ENCODE results near the gene GABRB1. TPM values are rescaled to one million over a fixed set of nuclear protein-coding genes. Genes with fewer than 3 reads are reported as not detected.

The GABRB1 gene
- total and polyA plus RNA-seq, 2 of the 8 experiments (the other 6 are each of a cell fraction or from before 2014, with no cell fraction given), result 0.22 to 0.38 TPM

- TF ChIP-seq, protein P1, sequence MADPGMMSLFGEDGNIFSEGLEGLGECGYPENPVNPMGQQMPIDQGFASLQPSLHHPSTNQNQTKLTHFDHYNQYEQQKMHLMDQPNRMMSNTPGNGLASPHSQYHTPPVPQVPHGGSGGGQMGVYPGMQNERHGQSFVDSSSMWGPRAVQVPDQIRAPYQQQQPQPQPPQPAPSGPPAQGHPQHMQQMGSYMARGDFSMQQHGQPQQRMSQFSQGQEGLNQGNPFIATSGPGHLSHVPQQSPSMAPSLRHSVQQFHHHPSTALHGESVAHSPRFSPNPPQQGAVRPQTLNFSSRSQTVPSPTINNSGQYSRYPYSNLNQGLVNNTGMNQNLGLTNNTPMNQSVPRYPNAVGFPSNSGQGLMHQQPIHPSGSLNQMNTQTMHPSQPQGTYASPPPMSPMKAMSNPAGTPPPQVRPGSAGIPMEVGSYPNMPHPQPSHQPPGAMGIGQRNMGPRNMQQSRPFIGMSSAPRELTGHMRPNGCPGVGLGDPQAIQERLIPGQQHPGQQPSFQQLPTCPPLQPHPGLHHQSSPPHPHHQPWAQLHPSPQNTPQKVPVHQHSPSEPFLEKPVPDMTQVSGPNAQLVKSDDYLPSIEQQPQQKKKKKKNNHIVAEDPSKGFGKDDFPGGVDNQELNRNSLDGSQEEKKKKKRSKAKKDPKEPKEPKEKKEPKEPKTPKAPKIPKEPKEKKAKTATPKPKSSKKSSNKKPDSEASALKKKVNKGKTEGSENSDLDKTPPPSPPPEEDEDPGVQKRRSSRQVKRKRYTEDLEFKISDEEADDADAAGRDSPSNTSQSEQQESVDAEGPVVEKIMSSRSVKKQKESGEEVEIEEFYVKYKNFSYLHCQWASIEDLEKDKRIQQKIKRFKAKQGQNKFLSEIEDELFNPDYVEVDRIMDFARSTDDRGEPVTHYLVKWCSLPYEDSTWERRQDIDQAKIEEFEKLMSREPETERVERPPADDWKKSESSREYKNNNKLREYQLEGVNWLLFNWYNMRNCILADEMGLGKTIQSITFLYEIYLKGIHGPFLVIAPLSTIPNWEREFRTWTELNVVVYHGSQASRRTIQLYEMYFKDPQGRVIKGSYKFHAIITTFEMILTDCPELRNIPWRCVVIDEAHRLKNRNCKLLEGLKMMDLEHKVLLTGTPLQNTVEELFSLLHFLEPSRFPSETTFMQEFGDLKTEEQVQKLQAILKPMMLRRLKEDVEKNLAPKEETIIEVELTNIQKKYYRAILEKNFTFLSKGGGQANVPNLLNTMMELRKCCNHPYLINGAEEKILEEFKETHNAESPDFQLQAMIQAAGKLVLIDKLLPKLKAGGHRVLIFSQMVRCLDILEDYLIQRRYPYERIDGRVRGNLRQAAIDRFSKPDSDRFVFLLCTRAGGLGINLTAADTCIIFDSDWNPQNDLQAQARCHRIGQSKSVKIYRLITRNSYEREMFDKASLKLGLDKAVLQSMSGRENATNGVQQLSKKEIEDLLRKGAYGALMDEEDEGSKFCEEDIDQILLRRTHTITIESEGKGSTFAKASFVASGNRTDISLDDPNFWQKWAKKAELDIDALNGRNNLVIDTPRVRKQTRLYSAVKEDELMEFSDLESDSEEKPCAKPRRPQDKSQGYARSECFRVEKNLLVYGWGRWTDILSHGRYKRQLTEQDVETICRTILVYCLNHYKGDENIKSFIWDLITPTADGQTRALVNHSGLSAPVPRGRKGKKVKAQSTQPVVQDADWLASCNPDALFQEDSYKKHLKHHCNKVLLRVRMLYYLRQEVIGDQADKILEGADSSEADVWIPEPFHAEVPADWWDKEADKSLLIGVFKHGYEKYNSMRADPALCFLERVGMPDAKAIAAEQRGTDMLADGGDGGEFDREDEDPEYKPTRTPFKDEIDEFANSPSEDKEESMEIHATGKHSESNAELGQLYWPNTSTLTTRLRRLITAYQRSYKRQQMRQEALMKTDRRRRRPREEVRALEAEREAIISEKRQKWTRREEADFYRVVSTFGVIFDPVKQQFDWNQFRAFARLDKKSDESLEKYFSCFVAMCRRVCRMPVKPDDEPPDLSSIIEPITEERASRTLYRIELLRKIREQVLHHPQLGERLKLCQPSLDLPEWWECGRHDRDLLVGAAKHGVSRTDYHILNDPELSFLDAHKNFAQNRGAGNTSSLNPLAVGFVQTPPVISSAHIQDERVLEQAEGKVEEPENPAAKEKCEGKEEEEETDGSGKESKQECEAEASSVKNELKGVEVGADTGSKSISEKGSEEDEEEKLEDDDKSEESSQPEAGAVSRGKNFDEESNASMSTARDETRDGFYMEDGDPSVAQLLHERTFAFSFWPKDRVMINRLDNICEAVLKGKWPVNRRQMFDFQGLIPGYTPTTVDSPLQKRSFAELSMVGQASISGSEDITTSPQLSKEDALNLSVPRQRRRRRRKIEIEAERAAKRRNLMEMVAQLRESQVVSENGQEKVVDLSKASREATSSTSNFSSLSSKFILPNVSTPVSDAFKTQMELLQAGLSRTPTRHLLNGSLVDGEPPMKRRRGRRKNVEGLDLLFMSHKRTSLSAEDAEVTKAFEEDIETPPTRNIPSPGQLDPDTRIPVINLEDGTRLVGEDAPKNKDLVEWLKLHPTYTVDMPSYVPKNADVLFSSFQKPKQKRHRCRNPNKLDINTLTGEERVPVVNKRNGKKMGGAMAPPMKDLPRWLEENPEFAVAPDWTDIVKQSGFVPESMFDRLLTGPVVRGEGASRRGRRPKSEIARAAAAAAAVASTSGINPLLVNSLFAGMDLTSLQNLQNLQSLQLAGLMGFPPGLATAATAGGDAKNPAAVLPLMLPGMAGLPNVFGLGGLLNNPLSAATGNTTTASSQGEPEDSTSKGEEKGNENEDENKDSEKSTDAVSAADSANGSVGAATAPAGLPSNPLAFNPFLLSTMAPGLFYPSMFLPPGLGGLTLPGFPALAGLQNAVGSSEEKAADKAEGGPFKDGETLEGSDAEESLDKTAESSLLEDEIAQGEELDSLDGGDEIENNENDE (IDR thresholded peaks at IDR 0.05; ENCODE audit: insufficient replicate concordance, low read length), result no peak
- no peak for TF ChIP-seq KDM1A (IDR thresholded peaks at IDR 0.05; ENCODE audit: borderline replicate concordance, low read length)
- TF ChIP-seq POU5F1 (IDR thresholded peaks at IDR 0.05; ENCODE audit: low read depth, low read length), result no peak
- TF ChIP-seq SAP30 (IDR thresholded peaks at IDR 0.05; ENCODE audit: insufficient read depth, insufficient replicate concordance, low read length), result no peak
- no peak for TF ChIP-seq EZH2 (IDR thresholded peaks at IDR 0.05; ENCODE audit: low read depth, low read length, severe bottlenecking)
- TF ChIP-seq RFX5 (IDR thresholded peaks at IDR 0.05; ENCODE audit: borderline replicate concordance, low read depth, low read length), result no peak
- no peak for TF ChIP-seq CTBP2 (IDR thresholded peaks at IDR 0.05; ENCODE audit: borderline replicate concordance, insufficient read depth, insufficient read length, low read length)
- TF ChIP-seq YY1 (IDR thresholded peaks at IDR 0.05; ENCODE audit: low read depth, low read length), result no peak
- TF ChIP-seq, protein P2, sequence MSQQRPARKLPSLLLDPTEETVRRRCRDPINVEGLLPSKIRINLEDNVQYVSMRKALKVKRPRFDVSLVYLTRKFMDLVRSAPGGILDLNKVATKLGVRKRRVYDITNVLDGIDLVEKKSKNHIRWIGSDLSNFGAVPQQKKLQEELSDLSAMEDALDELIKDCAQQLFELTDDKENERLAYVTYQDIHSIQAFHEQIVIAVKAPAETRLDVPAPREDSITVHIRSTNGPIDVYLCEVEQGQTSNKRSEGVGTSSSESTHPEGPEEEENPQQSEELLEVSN (IDR thresholded peaks at IDR 0.05), result no peak
Measured at GRCh38 chr4:47427935-47428334, 396.6 kb downstream of the GABRB1 start (continued).

All from H1 (cell line).